IPS DF 6.9 (cell line): ENCODE measurements around the gene XPNPEP2.

Source experiments
- DNase-seq: peaks from one replicate; pipeline ENCODE4 v3.0.0-alpha.2; 2013; ENCODE audit warnings: low read depth, low spot score
- H3K27ac ChIP-seq: one replicate; pipeline ENCODE4 v1.5.1; 2013; ENCODE audit warnings: low read length, control low read depth
- H3K27me3 ChIP-seq: 2 replicates; pipeline ENCODE4 v1.6.1; 2013; ENCODE audit warnings: mild to moderate bottlenecking, low read length; ENCODE audit not compliant: control insufficient read depth, insufficient read depth
- H3K36me3 ChIP-seq: 2 replicates; pipeline ENCODE4 v1.6.1; 2013; ENCODE audit warnings: low read length; ENCODE audit not compliant: control insufficient read depth, insufficient read depth
- H3K4me1 ChIP-seq: 2 replicates; pipeline ENCODE4 v1.6.1; 2013; ENCODE audit warnings: low read length; ENCODE audit not compliant: control insufficient read depth, insufficient read depth
- H3K4me3 ChIP-seq: 2 replicates; pipeline ENCODE4 v1.5.1; 2013; ENCODE audit warnings: mild to moderate bottlenecking, low read length
- H3K9me3 ChIP-seq: 2 replicates; pipeline ENCODE4 v1.6.1; 2013; ENCODE audit warnings: low read length, inconsistent platforms; ENCODE audit not compliant: control insufficient read depth, insufficient read depth
- WGBS: extraction: QIAGEN DNeasy Blood & Tissue Kit; methylation state at CpG from one replicate; pipeline ENCODE4 v1.1.7; 2013; ENCODE audit warnings: mixed read lengths, missing lambda C conversion rate; ENCODE audit not compliant: insufficient read length, insufficient coverage; 5-methylcytosine and 5-hydroxymethylcytosine counted together

The XPNPEP2 gene, protein sequence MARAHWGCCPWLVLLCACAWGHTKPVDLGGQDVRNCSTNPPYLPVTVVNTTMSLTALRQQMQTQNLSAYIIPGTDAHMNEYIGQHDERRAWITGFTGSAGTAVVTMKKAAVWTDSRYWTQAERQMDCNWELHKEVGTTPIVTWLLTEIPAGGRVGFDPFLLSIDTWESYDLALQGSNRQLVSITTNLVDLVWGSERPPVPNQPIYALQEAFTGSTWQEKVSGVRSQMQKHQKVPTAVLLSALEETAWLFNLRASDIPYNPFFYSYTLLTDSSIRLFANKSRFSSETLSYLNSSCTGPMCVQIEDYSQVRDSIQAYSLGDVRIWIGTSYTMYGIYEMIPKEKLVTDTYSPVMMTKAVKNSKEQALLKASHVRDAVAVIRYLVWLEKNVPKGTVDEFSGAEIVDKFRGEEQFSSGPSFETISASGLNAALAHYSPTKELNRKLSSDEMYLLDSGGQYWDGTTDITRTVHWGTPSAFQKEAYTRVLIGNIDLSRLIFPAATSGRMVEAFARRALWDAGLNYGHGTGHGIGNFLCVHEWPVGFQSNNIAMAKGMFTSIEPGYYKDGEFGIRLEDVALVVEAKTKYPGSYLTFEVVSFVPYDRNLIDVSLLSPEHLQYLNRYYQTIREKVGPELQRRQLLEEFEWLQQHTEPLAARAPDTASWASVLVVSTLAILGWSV

GRCh38 chrX:129738466-129739308 lies at the start of gene XPNPEP2:
TSS of gene XPNPEP2 (plus strand) at chrX:129738979. CDS start at chrX:129739214, 235 bp downstream.
- Histone ChIP-seq H3K27me3 (no peaks in the 10 kb centered on the region), H3K9me3 (no peaks in the 10 kb centered on the region), H3K36me3 (no peaks in the 10 kb centered on the region), H3K4me3 (no peak within 1 kb of the TSS), H3K27ac (no peak within 1 kb of the TSS), H3K4me1 (no peaks in the 10 kb centered on the region)
- WGBS, result no CpG with 5 or more reads among the region's 13 CpGs
- DNase-seq, result no peak

- Histone ChIP-seq H3K4me1 (peaks cover 4% of the 10 kb centered on the region; the same call in 1 of the 2 replicates), H3K36me3 (no peaks in the 10 kb centered on the region), H3K4me3 (no peak overlapping the region), H3K27ac (no peak overlapping the region), H3K9me3 (no peaks in the 10 kb centered on the region), H3K27me3 (no peaks in the 10 kb centered on the region)
- WGBS, result no CpG with 5 or more reads among the region's 5 CpGs
- no peak for DNase-seq
These were observed 49.0 kb upstream of the XPNPEP2 start for GRCh38 chrX:129689796-129690195.

DNA sequence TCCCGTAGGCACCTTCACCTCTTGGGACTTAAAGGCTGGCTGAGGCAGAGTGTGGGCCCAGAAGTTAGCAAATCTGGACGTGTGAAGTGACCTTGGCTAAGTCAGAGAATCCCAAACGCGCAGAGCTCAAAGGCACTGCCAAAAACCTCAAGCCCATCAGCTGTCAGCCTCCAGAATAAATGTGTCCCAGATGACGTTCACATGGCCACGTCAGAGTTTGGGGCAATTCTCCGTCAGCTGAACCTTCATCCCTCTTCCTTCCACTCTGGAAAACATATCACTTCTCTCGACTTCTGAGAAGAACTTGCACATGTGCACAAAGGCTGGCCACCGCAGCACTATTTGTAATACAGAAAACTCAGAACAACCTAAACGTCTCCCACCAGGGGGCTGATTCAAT lies 48.3 kb upstream of the XPNPEP2 start:
- no CpG with 5 or more reads among the region's 10 CpGs for WGBS
- no peaks in the 10 kb centered on the region for H3K36me3 ChIP-seq
- H3K4me3 ChIP-seq, result no peak overlapping the region
- DNase-seq, result no peak
- H3K27ac ChIP-seq, result no peak overlapping the region
- H3K4me1 ChIP-seq, result peaks cover 4% of the 10 kb centered on the region; the same call in 1 of the 2 replicates
- no peaks in the 10 kb centered on the region for H3K27me3 ChIP-seq
- no peaks in the 10 kb centered on the region for H3K9me3 ChIP-seq

DNA sequence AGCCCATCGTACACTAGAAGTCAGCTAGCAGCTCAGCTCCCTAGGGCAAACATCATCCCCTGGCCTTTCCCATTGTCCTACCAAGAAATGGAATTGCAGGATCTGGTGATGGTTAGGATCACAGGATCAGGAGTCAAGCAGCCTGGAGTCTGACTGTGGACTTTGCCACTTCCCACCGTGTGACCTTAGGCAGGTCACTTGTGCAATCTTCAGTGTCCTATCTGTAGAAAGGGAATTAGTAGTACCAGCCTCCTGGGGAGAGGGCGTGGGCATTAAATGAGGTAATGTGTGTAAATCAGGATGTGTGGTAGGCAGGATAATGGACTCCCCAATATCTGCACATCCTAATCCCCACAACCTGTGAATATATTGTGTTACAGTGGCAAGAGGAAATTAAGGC lies 45.4 kb upstream of the XPNPEP2 start:
- Histone ChIP-seq H3K27ac (no peak overlapping the region), H3K9me3 (no peaks in the 10 kb centered on the region), H3K27me3 (no peaks in the 10 kb centered on the region), H3K36me3 (no peaks in the 10 kb centered on the region), H3K4me1 (peaks cover 1% of the 10 kb centered on the region; the same call in 1 of the 2 replicates), H3K4me3 (no peak overlapping the region)
- WGBS, result no CpG with 5 or more reads among the region's 3 CpGs
- DNase-seq, result no peak

DNA sequence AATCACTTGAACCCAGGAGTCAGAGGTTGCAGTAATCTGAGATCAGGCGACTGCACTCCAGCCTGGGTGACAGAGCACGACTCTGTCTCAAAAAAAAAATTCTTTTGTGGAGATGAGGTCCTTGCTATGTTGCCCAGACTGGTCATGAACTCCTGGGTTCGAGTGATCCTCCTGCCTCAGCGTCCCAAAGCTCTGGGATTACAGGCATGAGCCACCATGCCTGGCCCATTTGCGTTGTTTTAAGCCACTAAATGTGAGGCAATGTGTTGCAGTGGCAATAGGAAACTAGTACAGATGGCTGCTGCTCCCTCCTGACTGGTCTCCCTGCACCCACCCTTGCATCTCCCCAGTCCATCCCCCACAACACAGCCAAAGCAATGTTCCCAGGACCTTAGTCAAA lies 44.0 kb upstream of the XPNPEP2 start:
- H3K9me3 ChIP-seq, result no peaks in the 10 kb centered on the region
- H3K4me3 ChIP-seq, result no peak overlapping the region
- no peaks in the 10 kb centered on the region for H3K36me3 ChIP-seq
- no peak for DNase-seq
- no peaks in the 10 kb centered on the region for H3K27me3 ChIP-seq
- no peak overlapping the region for H3K27ac ChIP-seq
- no CpG with 5 or more reads among the region's 5 CpGs for WGBS
- peaks cover 1% of the 10 kb centered on the region; the same call in 1 of the 2 replicates for H3K4me1 ChIP-seq

- no peaks in the 10 kb centered on the region for H3K27me3 ChIP-seq
- no peaks in the 10 kb centered on the region for H3K9me3 ChIP-seq
- H3K27ac ChIP-seq, result no peak overlapping the region
- peaks cover 1% of the 10 kb centered on the region; the same call in 1 of the 2 replicates for H3K4me1 ChIP-seq
- H3K4me3 ChIP-seq, result no peak overlapping the region
- no peaks in the 10 kb centered on the region for H3K36me3 ChIP-seq
- no CpG with 5 or more reads among the region's 6 CpGs for WGBS
- DNase-seq, result no peak
These were observed 43.2 kb upstream of the XPNPEP2 start for GRCh38 chrX:129695535-129695934.

- Histone ChIP-seq H3K4me1 (peaks cover 1% of the 10 kb centered on the region; the same call in 1 of the 2 replicates), H3K9me3 (no peaks in the 10 kb centered on the region), H3K4me3 (no peak overlapping the region), H3K27me3 (no peaks in the 10 kb centered on the region), H3K36me3 (no peaks in the 10 kb centered on the region), H3K27ac (no peak overlapping the region)
- no CpG with 5 or more reads among the region's 8 CpGs for WGBS
- DNase-seq, result no peak
These were observed 42.8 kb upstream of the XPNPEP2 start for GRCh38 chrX:129695937-129696336.

GRCh38 chrX:129696463-129697155 lies 42.2 kb upstream of the XPNPEP2 start:
- no peaks in the 10 kb centered on the region for H3K27me3 ChIP-seq
- H3K4me1 ChIP-seq, result peaks cover 1% of the 10 kb centered on the region; the same call in 1 of the 2 replicates
- H3K36me3 ChIP-seq, result no peaks in the 10 kb centered on the region
- no peak overlapping the region for H3K27ac ChIP-seq
- H3K4me3 ChIP-seq, result no peak overlapping the region
- no CpG with 5 or more reads among the region's 8 CpGs for WGBS
- no peak for DNase-seq
- H3K9me3 ChIP-seq, result no peaks in the 10 kb centered on the region

DNA sequence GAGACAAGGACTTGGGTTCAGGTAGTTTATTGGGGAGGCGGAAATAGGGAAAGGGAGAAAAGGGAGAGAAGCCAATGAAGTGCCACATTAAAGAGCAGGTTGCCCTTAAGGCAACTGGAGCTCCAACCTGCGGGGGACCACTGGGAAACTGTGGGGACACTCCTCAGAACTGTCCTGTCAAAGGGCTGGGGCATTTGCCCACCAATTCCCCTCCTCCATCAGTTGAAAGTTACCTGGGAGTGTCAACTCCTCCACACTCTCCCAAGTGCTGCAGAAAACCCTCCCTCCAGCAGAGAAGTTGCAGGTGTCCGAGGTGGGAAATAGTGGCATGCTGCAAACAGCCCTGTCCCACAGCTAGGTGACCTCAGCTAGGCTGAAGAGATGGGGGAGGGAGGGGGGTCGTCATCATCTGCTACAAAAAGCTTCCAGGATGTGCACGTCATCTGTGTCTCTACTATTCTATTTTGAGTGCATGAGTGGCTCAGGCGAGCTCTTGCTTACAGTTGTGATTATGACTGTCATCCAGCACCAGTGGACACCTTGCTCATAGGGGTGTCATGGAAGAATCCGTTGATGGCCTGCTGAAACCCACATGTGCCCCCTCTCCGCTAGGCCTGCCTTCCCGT lies 41.5 kb upstream of the XPNPEP2 start:
- Histone ChIP-seq H3K4me3 (no peak overlapping the region), H3K36me3 (no peaks in the 10 kb centered on the region), H3K27me3 (no peaks in the 10 kb centered on the region), H3K9me3 (no peaks in the 10 kb centered on the region), H3K27ac (no peak overlapping the region), H3K4me1 (peaks cover 1% of the 10 kb centered on the region; the same call in 1 of the 2 replicates)
- WGBS, result no CpG with 5 or more reads among the region's 9 CpGs
- no peak for DNase-seq
